ENCODE data around the gene NSD1. TPM values are rescaled to one million over a fixed set of nuclear protein-coding genes. Genes with fewer than 3 reads are reported as not detected.
"Not testable (repeated sequence)": the region's sequence is repeated elsewhere in the genome, so short reads cannot be mapped to it uniquely, and the experiment has no call there.

Gene NSD1
- polyA plus RNA-seq, 10 donors, result 35.1 to 49.7 (median 42.5) TPM

GRCh38 chr5:177226860-177227259 is 93.3 kb downstream of the NSD1 start:
- DNase-seq, result no peak

DNA sequence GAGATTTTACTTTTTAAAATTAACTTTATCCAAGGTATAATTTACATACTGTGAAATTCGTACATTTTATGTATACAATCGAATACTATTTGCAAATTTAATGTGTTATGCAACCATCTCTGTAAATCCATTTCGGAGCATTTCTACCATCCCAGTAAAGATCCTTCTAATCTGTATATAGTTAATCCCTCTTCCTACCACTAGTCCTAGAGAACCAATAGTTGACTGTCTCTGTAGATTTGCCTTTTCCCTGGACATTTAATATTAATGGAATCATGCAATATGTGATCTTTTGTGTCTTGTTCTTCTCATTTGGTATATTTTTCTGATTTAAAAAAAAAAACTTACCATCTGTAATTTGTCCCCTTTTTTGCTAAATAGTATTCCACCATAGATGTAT is 95.2 kb downstream of the NSD1 start:
- no peak for DNase-seq

DNA sequence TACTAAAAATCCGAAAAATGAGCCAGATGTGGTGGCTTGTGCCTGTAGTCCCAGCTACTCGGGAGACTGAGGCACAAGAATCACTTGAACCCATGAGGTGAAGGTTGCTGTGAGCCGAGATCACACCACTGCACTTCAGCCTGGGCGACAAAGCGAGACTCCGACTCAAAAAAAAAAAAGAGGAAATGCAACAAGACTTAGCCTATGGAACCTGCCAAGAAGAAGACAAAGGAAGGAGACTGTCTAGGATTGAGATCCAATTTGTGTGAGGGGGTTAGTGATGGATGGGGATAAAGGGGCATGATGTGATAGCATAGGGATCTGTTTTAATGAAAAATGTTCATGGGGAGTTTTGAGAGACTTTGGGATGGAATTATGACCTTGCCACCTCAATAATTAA is 97.1 kb downstream of the NSD1 start:
- no peak for DNase-seq

DNA sequence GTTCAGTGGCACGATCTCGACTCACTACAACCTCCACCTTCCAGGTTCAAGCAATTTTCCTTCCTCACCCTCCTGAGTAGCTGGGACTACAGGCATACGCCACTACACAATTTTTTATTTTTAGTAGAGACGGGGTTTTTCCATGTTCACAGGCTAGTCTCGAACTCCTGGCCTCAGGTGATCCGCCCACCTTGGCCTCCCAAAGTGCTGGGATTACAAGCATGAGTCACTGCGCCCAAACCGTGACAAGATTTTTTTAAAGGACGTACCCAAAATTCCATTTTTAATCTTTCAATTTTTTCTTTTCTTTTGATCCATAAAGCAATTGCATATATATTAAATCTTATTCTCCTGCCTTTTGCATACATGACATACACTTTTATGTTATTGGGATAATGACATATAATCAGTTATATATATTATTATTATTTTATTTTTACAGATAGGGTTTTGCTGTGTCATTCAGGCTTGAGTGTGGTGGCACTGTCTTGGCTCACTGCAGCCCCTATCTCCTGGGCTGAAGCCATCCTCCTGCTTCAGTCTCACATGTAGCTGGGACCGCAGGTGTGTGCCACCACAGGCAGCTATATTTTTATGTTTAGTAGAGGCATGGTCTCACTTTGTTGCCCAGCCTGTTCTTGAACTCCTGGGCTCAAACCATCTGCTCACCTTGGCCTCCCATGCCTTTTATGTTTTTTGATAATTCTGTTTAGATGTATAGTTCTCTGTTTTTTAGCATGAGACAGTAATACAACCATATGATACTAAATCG is 98.1 kb downstream of the NSD1 start:
- DNase-seq, result no peak

- no peak for DNase-seq
These were observed 98.8 kb downstream of the NSD1 start for GRCh38 chr5:177232358-177232757.

- DNase-seq, result peak in 1 of 3 donors; percentile 37
These were observed 99.2 kb downstream of the NSD1 start for GRCh38 chr5:177232761-177233160.

DNA sequence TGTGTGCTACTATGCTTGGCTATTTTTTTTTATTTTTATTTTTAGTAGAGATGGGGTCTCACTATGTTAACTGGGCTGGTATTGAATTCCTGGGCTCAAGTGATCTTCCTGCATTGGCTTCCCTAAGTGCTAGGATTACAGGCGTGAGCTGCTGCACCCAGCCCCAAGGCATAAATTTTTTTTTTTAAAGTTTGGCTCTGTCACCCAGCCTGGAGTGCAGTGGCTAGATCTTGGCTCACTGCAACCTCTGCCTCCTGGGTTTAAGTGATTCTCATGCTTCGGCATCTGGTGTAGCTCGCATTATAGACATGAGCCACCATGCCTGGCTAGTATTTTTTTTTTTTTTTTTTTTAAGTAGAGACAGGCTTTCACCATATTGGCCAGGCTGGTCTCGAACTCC is 99.6 kb downstream of the NSD1 start:
- DNase-seq, result no peak

GRCh38 chr5:177233802-177234201 is 100.2 kb downstream of the NSD1 start:
- no peak for DNase-seq

DNA sequence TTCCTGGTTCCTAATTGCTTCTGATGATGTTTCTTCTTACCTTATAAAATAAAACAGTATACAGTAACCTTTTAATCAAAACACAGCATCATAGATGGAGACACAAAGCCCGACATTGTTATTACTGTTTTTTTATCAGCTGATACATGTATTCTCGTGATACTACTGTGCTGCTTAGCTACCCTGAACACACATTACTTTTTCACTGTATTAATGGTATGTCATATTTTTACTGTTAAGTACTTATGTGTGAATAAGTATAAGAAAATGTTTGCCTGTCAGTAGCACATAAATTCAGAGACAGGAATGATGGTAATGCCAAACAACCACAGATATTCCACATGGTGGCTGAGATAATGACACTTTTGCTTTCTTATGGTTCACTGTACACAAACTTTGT is 101.3 kb downstream of the NSD1 start:
- DNase-seq, result peak in 1 of 3 donors; percentile 12

DNA sequence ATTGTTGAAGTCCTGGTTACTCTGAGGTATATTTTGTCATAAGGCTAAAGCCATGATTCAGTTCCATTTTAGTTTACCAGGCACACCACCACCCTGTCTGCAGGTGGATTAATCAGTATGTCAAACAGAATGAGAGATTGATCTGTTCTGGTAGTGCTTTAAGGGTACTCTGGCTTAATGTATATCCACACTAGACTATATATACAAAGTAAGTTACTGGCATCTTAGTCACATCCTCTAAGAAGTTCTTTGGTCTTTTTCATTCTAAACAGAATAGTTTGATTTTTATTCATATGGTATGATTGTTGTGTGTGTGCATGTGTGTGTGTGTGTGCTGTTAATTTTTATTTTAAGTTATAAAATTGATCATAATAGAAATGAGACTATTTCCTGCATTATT is 108.2 kb downstream of the NSD1 start:
- no peak for DNase-seq

DNA sequence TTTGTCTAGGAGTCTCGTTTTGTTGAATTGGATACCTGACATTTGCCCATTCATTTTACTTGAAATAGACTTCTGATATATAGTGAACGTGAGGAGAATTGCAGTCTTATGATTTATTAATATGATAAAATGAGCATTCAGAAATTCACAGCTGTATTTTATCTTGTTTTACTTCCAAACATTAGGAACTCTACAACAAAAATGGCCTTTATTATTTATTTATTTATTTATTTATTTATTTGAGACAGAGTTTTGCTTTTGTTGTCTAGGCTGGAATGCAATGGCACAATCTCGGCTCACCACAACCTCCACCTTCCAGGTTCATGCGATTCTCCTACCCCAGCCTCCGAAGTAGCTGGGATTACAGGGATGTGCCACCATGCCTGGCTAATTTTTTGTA is 108.7 kb downstream of the NSD1 start:
- no peak for DNase-seq

GRCh38 chr5:177249761-177250537 is 116.4 kb downstream of the NSD1 start:
- DNase-seq, result no peak

- DNase-seq, result no peak
These were observed 119.7 kb downstream of the NSD1 start for GRCh38 chr5:177253252-177253651.

GRCh38 chr5:177256296-177256695 is 122.7 kb downstream of the NSD1 start:
- DNase-seq, result no peak

- not testable (repeated sequence) for DNase-seq
These were observed 125.1 kb downstream of the NSD1 start for GRCh38 chr5:177258711-177259110.

- DNase-seq, result no peak
These were observed 127.4 kb downstream of the NSD1 start for GRCh38 chr5:177260961-177261360.

GRCh38 chr5:177261510-177261909 is 127.9 kb downstream of the NSD1 start:
- DNase-seq, result no peak

GRCh38 chr5:177264178-177264577 is 130.6 kb downstream of the NSD1 start:
- no peak for DNase-seq

GRCh38 chr5:177265395-177265794 is 131.8 kb downstream of the NSD1 start:
- no peak for DNase-seq

DNA sequence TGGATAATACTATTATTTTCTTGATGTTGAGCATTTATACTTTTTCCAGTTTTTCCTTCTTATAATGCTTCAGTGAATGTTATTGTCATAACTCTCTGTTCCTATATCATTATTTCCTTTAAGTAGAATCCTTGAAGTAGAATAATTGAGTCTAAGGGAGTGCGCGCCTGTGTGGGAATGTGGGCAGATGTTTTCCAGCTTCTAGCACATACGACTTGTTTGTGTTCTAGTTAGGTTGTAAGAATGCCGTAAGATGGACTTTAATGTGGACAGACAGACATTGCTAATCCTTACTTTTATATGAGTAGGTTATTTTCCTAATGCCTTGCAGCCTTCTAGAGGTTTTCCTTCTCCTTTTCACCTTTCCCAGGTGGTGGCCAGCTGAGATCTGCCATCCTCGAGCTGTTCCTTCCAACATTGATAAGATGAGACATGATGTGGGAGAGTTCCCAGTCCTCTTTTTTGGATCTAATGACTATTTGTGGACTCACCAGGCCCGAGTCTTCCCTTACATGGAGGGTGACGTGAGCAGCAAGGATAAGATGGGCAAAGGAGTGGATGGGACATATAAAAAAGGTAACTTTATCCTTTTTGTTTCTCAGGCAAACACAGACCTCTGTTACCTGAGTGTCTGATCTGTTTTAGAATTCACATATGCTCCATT is 135.8 kb downstream of the NSD1 start:
- DNase-seq, result no peak

GRCh38 chr5:177269976-177270375 is 136.4 kb downstream of the NSD1 start:
- no peak for DNase-seq

DNA sequence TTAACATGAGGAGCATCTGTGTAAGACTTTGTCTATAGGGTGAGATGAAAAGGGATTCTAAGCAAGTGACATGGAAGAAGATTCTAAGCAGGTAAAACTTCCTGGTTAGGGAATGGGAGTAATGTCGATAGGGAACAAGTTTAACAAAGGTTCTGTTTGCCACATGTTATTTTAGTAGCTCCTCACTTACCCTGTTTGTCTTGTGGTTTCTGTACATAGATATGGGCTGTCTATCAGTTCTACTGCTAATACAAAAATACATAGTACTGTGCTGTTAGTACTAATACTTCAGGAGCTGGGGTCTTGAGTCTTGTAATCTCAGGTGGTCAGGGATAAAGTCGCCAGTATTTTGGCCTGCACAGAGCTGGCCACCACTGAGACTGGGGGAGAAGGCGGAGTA is 137.1 kb downstream of the NSD1 start:
- no peak for DNase-seq

- no peak for DNase-seq
These were observed 137.5 kb downstream of the NSD1 start for GRCh38 chr5:177271113-177271512.

Data from muscle of back (tissue), 11 donors.